ENCODE measurements around the gene PAGR1. TPM values are rescaled to one million over a fixed set of nuclear protein-coding genes. Genes with fewer than 3 reads are reported as not detected.

PAGR1 gene
- total and polyA plus RNA-seq, 2 of the 8 experiments (the other 6 are each of a cell fraction or from before 2014, with no cell fraction given), result 35.4 to 56.4 TPM

GRCh38 chr16:29850998-29851397, 35.0 kb downstream of the PAGR1 start (continued):
- no peak for TF ChIP-seq GTF2F1 (IDR thresholded peaks at IDR 0.05; ENCODE audit: borderline replicate concordance, low read depth, low read length)
- no peak for TF ChIP-seq HDAC6 (IDR thresholded peaks at IDR 0.05; ENCODE audit: low read depth, low read length)
- no peak for TF ChIP-seq SAP30 (IDR thresholded peaks at IDR 0.05; ENCODE audit: insufficient read depth, insufficient replicate concordance, low read length)
